WTC11 (cell line): Measurements from ENCODE around the gene XAB2. TPM values are rescaled to one million over a fixed set of nuclear protein-coding genes. Genes with fewer than 3 reads are reported as not detected.
A peak's percentile ranks its signal among the peaks of the same experiment; 100 is the strongest.

Source experiments
- ATAC-seq: fragments of 200-7000 bp; cut with Tn5 transposase; 2 replicates; pipeline ENCODE4 v1.10.0; 2021; ENCODE audit warnings: mild to moderate bottlenecking, moderate library complexity
- CTCF ChIA-PET: fragments of 300-600 bp; sonication (Branson Sonifier 250); formaldehyde crosslinking; loops from one replicate; lab custom pipeline; 2021; ENCODE audit warnings: antibody characterized with exemption; lab: Charles Lee
- POLR2A ChIA-PET: fragments of 350-600 bp; sonication (Branson Sonifier 250); formaldehyde crosslinking; loops from one replicate; lab custom pipeline; 2021; ENCODE audit warnings: antibody characterized with exemption; lab: Charles Lee
- DNase-seq: peaks from one replicate; pipeline ENCODE4 v3.0.0; 2021; ENCODE audit warnings: low spot score
- H3K27ac Mint-ChIP-seq: 2 replicates; pipeline ENCODE4 v1.8.0; 2021; ENCODE audit warnings: mixed read lengths
- H3K27me3 Mint-ChIP-seq: 2 replicates; pipeline ENCODE4 v1.8.0; 2021; ENCODE audit warnings: low read depth, mild to moderate bottlenecking, moderate library complexity, mixed read lengths
- H3K36me3 Mint-ChIP-seq: 2 replicates; pipeline ENCODE4 v1.8.0; 2021; ENCODE audit warnings: mixed read lengths
- H3K4me1 Mint-ChIP-seq: 2 replicates; pipeline ENCODE4 v1.8.0; 2022; ENCODE audit warnings: mixed read lengths
- H3K4me3 Mint-ChIP-seq: 2 replicates; pipeline ENCODE4 v1.8.0; 2021; ENCODE audit warnings: mild to moderate bottlenecking, moderate library complexity, mixed read lengths
- H3K9me3 Mint-ChIP-seq: 2 replicates; pipeline ENCODE4 v1.8.0; 2021; ENCODE audit warnings: mixed read lengths
- ATF1 ChIP-seq: sonication (generic); formaldehyde crosslinking; IDR thresholded peaks from 2 replicates; pipeline ENCODE4 v1.8.1; 2023; ENCODE audit warnings: mild to moderate bottlenecking, moderate library complexity, missing genetic modification reagents
- CBFB ChIP-seq: sonication (generic); formaldehyde crosslinking; IDR thresholded peaks from 2 replicates; pipeline ENCODE4 v1.8.1; 2022; ENCODE audit warnings: mild to moderate bottlenecking, low read depth, missing genetic modification reagents
- IRF2 ChIP-seq: sonication (generic); formaldehyde crosslinking; IDR thresholded peaks from 2 replicates; pipeline ENCODE4 v1.8.0; 2022; ENCODE audit warnings: low read depth, missing genetic modification reagents, borderline replicate concordance
- JAZF1 ChIP-seq: fragments of 250-450 bp; sonication (Bioruptor Pico); IDR thresholded peaks from 2 replicates; pipeline ENCODE4 v1.9.0; 2021; ENCODE audit warnings: moderate library complexity, mild to moderate bottlenecking, inconsistent platforms
- MYBL2 ChIP-seq: sonication (generic); formaldehyde crosslinking; IDR thresholded peaks from 2 replicates; pipeline ENCODE4 v1.8.1; 2023; ENCODE audit warnings: mild to moderate bottlenecking, moderate library complexity, missing genetic modification reagents
- NFATC4 ChIP-seq: fragments of 250-450 bp; sonication (Bioruptor Pico); IDR thresholded peaks from 2 replicates; pipeline ENCODE4 v1.9.0; 2021; ENCODE audit warnings: mild to moderate bottlenecking
- NR1H2 ChIP-seq: sonication (generic); formaldehyde crosslinking; IDR thresholded peaks from 2 replicates; pipeline ENCODE4 v1.9.0; 2021; ENCODE audit warnings: mild to moderate bottlenecking, moderate library complexity, missing genetic modification reagents
- NR2C2 ChIP-seq: sonication (generic); formaldehyde crosslinking; IDR thresholded peaks from 2 replicates; pipeline ENCODE4 v1.8.0; 2022; ENCODE audit warnings: mild to moderate bottlenecking, missing genetic modification reagents
- PRDM15 ChIP-seq: sonication (generic); formaldehyde crosslinking; IDR thresholded peaks from 2 replicates; pipeline ENCODE4 v1.8.0; 2022; ENCODE audit warnings: missing genetic modification reagents
- SMAD4 ChIP-seq: sonication (generic); formaldehyde crosslinking; IDR thresholded peaks from 2 replicates; pipeline ENCODE4 v1.8.0; 2022; ENCODE audit warnings: mild to moderate bottlenecking, missing genetic modification reagents
- SOX15 ChIP-seq: fragments of 250-450 bp; sonication (Bioruptor Pico); IDR thresholded peaks from 2 replicates; pipeline ENCODE4 v1.9.0; 2021; ENCODE audit warnings: mild to moderate bottlenecking
- ZMAT4 ChIP-seq: fragments of 250-450 bp; sonication (Bioruptor Pico); IDR thresholded peaks from 2 replicates; pipeline ENCODE4 v1.9.0; 2021; ENCODE audit warnings: mild to moderate bottlenecking
- ZNF317 ChIP-seq: sonication (generic); formaldehyde crosslinking; IDR thresholded peaks from 2 replicates; pipeline ENCODE4 v1.8.1; 2023; ENCODE audit warnings: low read depth, mild to moderate bottlenecking, moderate library complexity, missing genetic modification reagents, borderline replicate concordance
- ZNF416 ChIP-seq: fragments of 250-450 bp; sonication (Bioruptor Pico); IDR thresholded peaks from 2 replicates; pipeline ENCODE4 v1.9.0; 2021; ENCODE audit warnings: mild to moderate bottlenecking, inconsistent platforms
- ZNF423 ChIP-seq: fragments of 250-450 bp; sonication (Bioruptor Pico); IDR thresholded peaks from 2 replicates; pipeline ENCODE4 v2.1.2; 2022; ENCODE audit warnings: mild to moderate bottlenecking, moderate library complexity
- total RNA-seq: library from RNA; stranded (reverse); gene quantifications from 3 replicates; pipeline ENCODE4 v1.2.3, GENCODE V29; 2021
- TF ChIP-seq, protein P1 (sequence below): sonication (generic); formaldehyde crosslinking; IDR thresholded peaks from 2 replicates; pipeline ENCODE4 v1.8.1; 2022; ENCODE audit warnings: mild to moderate bottlenecking, missing genetic modification reagents, moderate library complexity, borderline replicate concordance
- TF ChIP-seq, protein P2 (sequence below): sonication (generic); formaldehyde crosslinking; IDR thresholded peaks from 2 replicates; pipeline ENCODE4 v1.8.1; 2022; ENCODE audit warnings: low read depth, mild to moderate bottlenecking, moderate library complexity, missing genetic modification reagents, borderline replicate concordance
- TF ChIP-seq, protein P3 (sequence below): fragments of 250-450 bp; sonication (Bioruptor Pico); IDR thresholded peaks from 2 replicates; pipeline ENCODE4 v1.8.0; 2021; ENCODE audit warnings: mild to moderate bottlenecking
- TF ChIP-seq, protein P4 (sequence below): sonication (generic); formaldehyde crosslinking; IDR thresholded peaks from 2 replicates; pipeline ENCODE4 v1.8.0; 2022; ENCODE audit warnings: mild to moderate bottlenecking, missing genetic modification reagents
- TF ChIP-seq, protein P5 (sequence below): sonication (generic); formaldehyde crosslinking; conservative IDR thresholded peaks from 2 replicates; pipeline ENCODE4 v1.8.1; 2022; ENCODE audit warnings: mild to moderate bottlenecking, missing genetic modification reagents

XAB2 gene
- total RNA-seq, 1 experiment from 2014 or later = 65.7 TPM

- TF ChIP-seq PRDM15 (no peak), ZNF423 (CRISPR knock-in tag) (no peak)
These were observed 22.0 kb downstream of the XAB2 start (continued) for GRCh38 chr19:7607212-7607873.

- no peak for ATAC-seq
- Mint-ChIP-seq H3K36me3 (peaks cover 10% of the 10 kb centered on the region), H3K4me3 (no peak overlapping the region), H3K27ac (no peak overlapping the region), H3K9me3 (no peaks in the 10 kb centered on the region), H3K27me3 (no peaks in the 10 kb centered on the region), H3K4me1 (peaks cover 10% of the 10 kb centered on the region)
- POLR2A ChIA-PET = no interaction called here
- CTCF ChIA-PET = interaction anchor here (1.4 to 5.3 kb wide), 5 partner anchors 10 to 75 kb away, joined by 4 to 87 read pairs (median 9); partner anchors contain the start of genes CAMSAP3, PET100, TRAPPC5 and XAB2
- TF ChIP-seq ATF1 (CRISPR knock-in tag) (no peak), ZMAT4 (CRISPR knock-in tag) (no peak), MYBL2 (CRISPR knock-in tag) (no peak), CBFB (CRISPR knock-in tag) (no peak), NR1H2 (CRISPR knock-in tag) (no peak), NFATC4 (CRISPR knock-in tag) (no peak), SOX15 (CRISPR knock-in tag) (no peak)
- TF ChIP-seq, protein P1, sequence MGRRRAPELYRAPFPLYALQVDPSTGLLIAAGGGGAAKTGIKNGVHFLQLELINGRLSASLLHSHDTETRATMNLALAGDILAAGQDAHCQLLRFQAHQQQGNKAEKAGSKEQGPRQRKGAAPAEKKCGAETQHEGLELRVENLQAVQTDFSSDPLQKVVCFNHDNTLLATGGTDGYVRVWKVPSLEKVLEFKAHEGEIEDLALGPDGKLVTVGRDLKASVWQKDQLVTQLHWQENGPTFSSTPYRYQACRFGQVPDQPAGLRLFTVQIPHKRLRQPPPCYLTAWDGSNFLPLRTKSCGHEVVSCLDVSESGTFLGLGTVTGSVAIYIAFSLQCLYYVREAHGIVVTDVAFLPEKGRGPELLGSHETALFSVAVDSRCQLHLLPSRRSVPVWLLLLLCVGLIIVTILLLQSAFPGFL (CRISPR knock-in tag) = no peak
- no peak for DNase-seq
These were observed 23.1 kb downstream of the XAB2 start for GRCh38 chr19:7606289-7606688.

GRCh38 chr19:7605490-7606222 lies 23.7 kb downstream of the XAB2 start:
- Mint-ChIP-seq H3K27ac (no peak overlapping the region; the same call in 1 of the 2 replicates), H3K9me3 (no peaks in the 10 kb centered on the region), H3K4me1 (peaks cover 10% of the 10 kb centered on the region), H3K27me3 (no peaks in the 10 kb centered on the region), H3K4me3 (no peak overlapping the region), H3K36me3 (peaks cover 8% of the 10 kb centered on the region)
- POLR2A ChIA-PET = interaction anchor here (1.0 to 1.5 kb wide), 3 partner anchors 10 to 37 kb away, joined by 3 to 5 read pairs (median 3); partner anchors contain the start of genes CAMSAP3, PET100 and XAB2
- DNase-seq = peak; percentile 89
- ATAC-seq = peak; percentile 89
- CTCF ChIA-PET = interaction anchor here (0.5 to 5.3 kb wide), 13 partner anchors 10 to 375 kb away, joined by 3 to 87 read pairs (median 4); partner anchors contain the start of genes CAMSAP3, PET100, TRAPPC5 and XAB2
- TF ChIP-seq IRF2 (CRISPR knock-in tag) (no peak), ZMAT4 (CRISPR knock-in tag) (no peak), ATF1 (CRISPR knock-in tag) (no peak), ZNF317 (CRISPR knock-in tag) (no peak), CBFB (CRISPR knock-in tag) (no peak), ZNF416 (CRISPR knock-in tag) (no peak), JAZF1 (CRISPR knock-in tag) (no peak), NR2C2 (CRISPR knock-in tag) (no peak), SMAD4 (CRISPR knock-in tag) (no peak)
- TF ChIP-seq, protein P2, sequence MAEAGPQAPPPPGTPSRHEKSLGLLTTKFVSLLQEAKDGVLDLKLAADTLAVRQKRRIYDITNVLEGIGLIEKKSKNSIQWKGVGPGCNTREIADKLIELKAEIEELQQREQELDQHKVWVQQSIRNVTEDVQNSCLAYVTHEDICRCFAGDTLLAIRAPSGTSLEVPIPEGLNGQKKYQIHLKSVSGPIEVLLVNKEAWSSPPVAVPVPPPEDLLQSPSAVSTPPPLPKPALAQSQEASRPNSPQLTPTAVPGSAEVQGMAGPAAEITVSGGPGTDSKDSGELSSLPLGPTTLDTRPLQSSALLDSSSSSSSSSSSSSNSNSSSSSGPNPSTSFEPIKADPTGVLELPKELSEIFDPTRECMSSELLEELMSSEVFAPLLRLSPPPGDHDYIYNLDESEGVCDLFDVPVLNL (CRISPR knock-in tag) = no peak
- TF ChIP-seq, protein P3, sequence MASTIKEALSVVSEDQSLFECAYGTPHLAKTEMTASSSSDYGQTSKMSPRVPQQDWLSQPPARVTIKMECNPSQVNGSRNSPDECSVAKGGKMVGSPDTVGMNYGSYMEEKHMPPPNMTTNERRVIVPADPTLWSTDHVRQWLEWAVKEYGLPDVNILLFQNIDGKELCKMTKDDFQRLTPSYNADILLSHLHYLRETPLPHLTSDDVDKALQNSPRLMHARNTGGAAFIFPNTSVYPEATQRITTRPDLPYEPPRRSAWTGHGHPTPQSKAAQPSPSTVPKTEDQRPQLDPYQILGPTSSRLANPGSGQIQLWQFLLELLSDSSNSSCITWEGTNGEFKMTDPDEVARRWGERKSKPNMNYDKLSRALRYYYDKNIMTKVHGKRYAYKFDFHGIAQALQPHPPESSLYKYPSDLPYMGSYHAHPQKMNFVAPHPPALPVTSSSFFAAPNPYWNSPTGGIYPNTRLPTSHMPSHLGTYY (CRISPR knock-in tag) = no peak
- TF ChIP-seq, protein P4, sequence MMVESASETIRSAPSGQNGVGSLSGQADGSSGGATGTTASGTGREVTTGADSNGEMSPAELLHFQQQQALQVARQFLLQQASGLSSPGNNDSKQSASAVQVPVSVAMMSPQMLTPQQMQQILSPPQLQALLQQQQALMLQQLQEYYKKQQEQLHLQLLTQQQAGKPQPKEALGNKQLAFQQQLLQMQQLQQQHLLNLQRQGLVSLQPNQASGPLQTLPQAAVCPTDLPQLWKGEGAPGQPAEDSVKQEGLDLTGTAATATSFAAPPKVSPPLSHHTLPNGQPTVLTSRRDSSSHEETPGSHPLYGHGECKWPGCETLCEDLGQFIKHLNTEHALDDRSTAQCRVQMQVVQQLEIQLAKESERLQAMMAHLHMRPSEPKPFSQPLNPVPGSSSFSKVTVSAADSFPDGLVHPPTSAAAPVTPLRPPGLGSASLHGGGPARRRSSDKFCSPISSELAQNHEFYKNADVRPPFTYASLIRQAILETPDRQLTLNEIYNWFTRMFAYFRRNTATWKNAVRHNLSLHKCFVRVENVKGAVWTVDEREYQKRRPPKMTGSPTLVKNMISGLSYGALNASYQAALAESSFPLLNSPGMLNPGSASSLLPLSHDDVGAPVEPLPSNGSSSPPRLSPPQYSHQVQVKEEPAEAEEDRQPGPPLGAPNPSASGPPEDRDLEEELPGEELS (CRISPR knock-in tag) = no peak
- TF ChIP-seq, protein P5, sequence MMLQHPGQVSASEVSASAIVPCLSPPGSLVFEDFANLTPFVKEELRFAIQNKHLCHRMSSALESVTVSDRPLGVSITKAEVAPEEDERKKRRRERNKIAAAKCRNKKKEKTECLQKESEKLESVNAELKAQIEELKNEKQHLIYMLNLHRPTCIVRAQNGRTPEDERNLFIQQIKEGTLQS (CRISPR knock-in tag) = no peak
